Measurements from ENCODE around the gene NFIA.

NFIA gene

DNA sequence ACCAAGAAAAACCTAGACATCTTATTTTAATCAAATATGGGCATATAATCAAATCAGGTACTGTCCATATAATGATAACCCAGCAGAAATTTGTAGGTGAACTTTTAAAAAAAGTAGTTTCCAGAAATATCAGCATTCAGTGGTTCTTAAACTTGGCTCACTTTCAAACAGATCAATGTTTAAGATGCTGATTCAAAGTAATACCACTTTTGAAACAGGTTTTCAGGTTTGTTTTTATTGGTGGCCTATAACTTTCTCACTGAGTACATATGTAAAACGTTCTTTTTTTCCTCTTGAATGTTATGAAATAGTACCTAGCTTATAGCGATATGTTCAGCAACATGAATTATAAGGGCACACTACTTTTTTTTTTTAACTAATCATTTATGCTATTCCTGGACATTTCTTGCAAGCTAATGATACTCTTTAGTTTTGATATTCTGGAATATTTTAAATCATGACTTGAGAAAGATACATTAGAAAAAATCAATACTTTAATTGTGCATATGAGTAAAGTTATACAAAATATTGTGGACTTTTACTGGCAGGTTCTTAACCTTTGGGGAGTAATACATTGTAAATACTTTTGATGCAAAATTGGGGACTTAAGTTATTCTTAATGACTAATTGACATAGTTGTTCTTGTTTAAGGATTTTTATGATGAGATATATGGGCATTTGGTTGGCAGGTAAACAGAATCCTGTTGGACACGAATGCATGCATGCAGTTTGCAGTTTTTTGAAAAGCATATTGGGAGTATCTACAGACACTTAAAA lies 3.0 kb downstream of the NFIA start:
- DNase-seq: no peak

DNA sequence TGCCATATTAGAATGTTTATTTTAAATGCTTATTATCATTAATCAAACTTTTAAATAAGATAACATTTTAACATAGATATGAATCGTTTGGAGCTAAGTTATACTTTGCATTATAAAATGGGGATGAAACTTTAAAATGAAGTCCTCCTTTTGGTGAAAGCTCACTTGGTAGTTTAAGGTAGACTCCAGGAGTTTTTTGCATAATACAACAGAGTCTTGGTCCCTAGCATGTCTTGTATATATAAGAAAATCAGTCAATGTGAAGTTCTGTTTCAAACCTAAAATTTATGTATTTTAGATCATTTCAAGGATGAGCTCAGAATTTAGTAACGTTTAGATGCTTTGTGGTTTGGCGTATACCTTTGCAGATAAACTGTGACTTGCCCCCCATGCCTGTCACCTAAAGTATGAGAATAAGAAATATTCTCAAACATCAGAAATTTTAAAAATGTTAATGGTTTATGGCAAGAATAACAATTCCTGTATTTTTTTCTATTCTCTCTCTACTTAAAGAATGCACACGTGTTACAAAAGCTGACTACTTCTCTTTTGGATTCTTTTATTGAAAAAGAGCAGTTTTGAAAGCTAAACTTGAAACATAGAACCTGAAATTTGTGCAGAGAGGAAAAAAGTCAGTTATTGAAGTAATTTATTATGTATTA lies 3.8 kb downstream of the NFIA start:
- DNase-seq: no peak

- DNase-seq: no peak
These were observed 5.2 kb downstream of the NFIA start for GRCh38 chr1:61087571-61087970.

DNA sequence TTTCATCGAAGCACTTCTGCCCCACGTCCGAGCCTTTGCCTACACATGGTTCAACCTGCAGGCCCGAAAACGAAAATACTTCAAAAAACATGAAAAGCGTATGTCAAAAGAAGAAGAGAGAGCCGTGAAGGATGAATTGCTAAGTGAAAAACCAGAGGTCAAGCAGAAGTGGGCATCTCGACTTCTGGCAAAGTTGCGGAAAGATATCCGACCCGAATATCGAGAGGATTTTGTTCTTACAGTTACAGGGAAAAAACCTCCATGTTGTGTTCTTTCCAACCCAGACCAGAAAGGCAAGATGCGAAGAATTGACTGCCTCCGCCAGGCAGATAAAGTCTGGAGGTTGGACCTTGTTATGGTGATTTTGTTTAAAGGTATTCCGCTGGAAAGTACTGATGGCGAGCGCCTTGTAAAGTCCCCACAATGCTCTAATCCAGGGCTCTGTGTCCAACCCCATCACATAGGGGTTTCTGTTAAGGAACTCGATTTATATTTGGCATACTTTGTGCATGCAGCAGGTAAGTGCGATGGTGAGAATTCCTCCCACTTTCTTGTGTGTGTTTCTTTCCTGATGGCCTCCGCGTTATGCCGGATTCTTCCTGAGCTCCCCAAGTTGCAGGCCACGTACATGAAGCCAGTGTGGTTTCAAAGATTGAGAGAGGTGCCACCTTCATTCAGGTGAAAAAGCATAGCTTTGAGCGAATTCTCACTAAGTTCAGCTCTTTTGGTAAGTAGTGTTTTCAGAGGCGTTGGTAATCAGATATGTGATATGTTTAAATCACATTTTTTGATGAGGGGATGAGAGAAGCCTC lies 6.0 kb downstream of the NFIA start:
- DNase-seq: no peak

GRCh38 chr1:61089338-61089737 lies 7.0 kb downstream of the NFIA start:
- DNase-seq: no peak

GRCh38 chr1:61089741-61090140 lies 7.4 kb downstream of the NFIA start:
- no peak for DNase-seq

DNA sequence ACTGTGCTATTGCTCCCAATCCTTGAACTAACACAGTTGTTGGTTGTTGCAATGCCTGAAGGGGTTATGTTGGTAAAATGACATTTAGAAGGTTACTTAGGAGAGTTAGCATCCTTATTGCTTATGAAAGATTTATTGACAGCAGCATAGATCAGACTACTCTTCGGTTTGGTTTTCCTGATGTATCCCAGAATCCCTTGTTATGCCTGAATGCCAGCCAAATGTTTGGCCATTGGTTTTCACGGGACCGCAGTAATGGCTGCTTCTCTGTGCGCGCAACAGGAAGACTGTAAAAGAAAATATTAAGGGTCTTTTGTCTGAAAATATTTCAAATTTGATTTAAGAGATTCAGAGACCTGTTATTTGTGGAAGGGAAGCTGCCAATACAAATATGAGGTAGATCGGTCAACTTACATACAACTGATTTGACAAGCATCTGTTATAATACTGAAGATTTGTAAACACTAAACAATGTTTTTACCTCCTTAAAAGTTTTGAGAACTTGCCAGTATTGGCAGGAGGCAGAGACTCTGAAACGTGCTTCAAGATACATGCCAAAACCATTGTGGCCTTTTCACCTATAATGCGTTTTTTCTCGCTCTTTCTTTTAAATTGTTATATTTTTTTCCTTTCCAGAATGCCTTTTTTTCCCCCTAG lies 8.3 kb downstream of the NFIA start:
- no peak for DNase-seq

- no peak for DNase-seq
These were observed 9.1 kb downstream of the NFIA start for GRCh38 chr1:61091455-61091854.

- DNase-seq: no peak
These were observed 10.3 kb downstream of the NFIA start for GRCh38 chr1:61092642-61093041.

GRCh38 chr1:61093525-61094137 lies 11.3 kb downstream of the NFIA start:
- DNase-seq: no peak

- no peak for DNase-seq
These were observed 12.5 kb downstream of the NFIA start for GRCh38 chr1:61094677-61095469.

GRCh38 chr1:61095470-61095812 lies 13.1 kb downstream of the NFIA start:
- no peak for DNase-seq

DNA sequence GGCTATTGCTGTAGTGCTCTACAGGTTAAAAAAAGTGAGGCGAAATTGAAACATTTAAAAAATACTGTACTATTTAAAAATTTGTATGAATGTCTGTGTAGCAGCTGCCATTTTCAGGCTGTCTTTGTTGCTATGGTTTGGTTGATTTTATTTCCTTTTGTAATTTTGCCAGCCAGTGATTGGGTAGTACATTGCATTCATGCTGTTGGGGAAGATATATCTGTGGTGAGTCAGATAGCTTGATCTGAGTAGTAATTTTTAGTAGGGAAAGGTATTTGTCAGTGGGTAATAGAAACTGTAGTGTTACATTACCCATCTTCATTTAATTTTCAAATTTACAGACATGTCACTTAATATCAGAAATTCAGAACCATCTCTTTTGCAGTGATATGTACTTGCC lies 15.0 kb downstream of the NFIA start:
- DNase-seq: no peak

GRCh38 chr1:61097722-61098121 lies 15.4 kb downstream of the NFIA start:
- no peak for DNase-seq

GRCh38 chr1:61098333-61098732 lies 16.0 kb downstream of the NFIA start:
- DNase-seq: no peak

DNA sequence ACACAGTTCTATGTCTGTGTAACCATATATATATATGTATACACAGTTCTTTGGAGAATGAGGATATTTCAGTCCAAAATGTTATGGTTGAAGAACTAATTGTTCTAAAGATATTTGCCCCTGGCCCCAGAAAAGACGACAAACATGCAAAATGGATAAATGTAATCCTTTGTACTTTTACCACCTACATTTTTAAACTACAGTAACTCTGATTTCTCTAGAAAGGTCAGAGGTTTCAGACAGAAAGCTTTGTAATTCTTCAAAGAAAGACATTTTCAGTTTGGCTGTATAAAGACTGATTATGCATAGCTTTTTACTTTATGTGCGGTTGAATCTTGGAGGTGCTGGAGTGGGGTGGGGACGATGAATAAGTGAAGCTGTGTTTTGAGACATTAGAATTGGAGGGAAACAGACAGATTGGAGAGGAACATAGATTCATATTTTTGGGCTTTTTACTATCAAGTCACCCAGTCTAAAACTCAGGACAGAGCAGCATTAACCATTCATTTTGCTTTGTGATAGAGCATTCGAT lies 16.6 kb downstream of the NFIA start:
- DNase-seq: no peak

GRCh38 chr1:61100578-61100977 lies 18.2 kb downstream of the NFIA start:
- no peak for DNase-seq

- DNase-seq: no peak
These were observed 19.2 kb downstream of the NFIA start for GRCh38 chr1:61101536-61101935.

DNA sequence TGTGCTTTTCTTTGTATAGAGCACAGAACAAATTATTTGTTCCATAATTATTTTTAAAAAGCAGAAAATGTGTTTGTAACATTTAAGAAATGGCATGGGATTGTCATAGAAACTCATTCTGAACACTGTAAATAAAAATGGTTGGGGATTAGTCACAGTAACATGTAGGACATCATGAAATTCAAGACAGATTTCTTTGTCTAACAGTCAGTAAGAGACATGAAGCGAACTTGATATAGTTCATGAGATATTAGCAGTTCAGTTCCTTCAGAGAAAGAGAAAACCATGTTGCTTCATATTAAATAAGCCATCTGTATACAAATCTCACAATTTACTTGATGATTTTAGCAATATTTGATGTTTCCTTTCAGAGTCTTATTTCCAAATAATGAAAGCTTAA lies 19.7 kb downstream of the NFIA start:
- no peak for DNase-seq

DNA sequence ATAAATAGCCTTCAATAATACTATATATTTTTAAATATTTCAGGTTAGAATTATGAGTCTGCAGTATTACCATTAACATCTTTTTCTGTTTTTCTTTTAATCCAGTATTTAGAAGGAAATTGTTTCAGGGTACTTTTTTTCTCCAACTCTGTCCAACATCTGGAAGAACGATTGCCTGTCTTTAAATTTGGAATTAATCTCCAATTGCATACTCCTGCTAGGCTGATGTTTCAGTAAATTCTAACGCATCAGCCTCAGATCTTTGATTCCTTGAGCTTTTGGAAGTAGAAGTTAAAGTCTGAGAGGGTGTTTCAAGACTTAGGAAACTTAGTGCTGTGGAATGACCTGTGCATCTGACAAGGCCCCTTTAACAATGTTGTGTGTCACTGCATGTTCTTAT lies 20.3 kb downstream of the NFIA start:
- no peak for DNase-seq

DNA sequence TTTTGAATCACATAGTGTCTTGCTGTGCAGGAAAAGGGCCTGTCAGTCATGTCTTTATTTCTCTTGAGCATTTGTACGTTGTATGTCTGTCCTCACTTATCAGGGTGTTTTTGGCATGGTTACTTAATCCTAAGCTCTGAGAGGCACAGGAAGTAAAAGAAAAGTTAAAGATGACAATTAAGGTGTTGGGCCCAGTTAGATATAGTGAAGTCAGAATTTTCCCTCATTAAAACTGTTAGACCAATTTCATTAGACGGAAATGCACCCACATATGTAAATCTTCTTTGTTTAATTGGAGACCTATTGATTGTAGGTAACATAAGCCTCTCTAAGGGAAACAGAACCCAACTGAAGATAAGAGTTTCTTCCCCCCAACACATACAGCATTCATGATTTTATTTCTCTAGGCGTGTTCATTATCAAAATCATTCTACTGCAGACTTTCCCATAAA lies 21.9 kb downstream of the NFIA start:
- DNase-seq: no peak

DNA sequence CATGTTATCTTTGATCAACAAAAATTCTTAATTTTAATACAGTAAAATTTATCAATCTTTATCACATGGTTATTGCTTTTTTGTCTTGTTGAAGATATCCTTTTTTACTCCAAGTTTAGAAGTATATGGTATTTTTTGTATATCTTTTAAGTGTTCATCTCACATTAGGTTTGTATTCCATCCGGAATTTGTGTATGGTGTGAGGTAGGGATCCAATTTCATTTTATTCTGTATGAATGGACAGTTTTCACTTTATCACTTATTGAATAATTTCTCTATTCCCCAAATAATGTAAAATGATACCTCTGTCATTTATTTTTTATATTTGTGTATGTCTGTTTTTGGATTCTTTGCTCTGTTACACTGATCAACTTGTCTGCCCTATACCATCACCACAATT lies 25.3 kb downstream of the NFIA start:
- DNase-seq: no peak
